ENCODE data around the gene NPRL2.

NPRL2 gene

GRCh38 chr3:50385754-50386153 lies 35.2 kb upstream of the NPRL2 start:
- TF ChIP-seq CEBPB (IDR thresholded peaks at IDR 0.05) (no peak), EGR1 (IDR thresholded peaks at IDR 0.05) (no peak), RAD21 (IDR thresholded peaks at IDR 0.05; ENCODE audit: low read depth) (no peak), MAX (IDR thresholded peaks at IDR 0.05) (no peak), NFIC (IDR thresholded peaks at IDR 0.05) (no peak), EP300 (IDR thresholded peaks at IDR 0.05; ENCODE audit: borderline replicate concordance) (no peak), TAF1 (IDR thresholded peaks at IDR 0.05; ENCODE audit: low read depth) (no peak), TCF12 (IDR thresholded peaks at IDR 0.05; ENCODE audit: low read depth) (no peak), ZBTB7A (IDR thresholded peaks at IDR 0.05; ENCODE audit: low read depth) (no peak), TEAD4 (IDR thresholded peaks at IDR 0.05) (no peak), FOXM1 (IDR thresholded peaks at IDR 0.05; ENCODE audit: borderline replicate concordance, low read depth) (no peak), YY1 (IDR thresholded peaks at IDR 0.05; ENCODE audit: low read depth) (no peak), CREB1 (IDR thresholded peaks at IDR 0.05; ENCODE audit: low read depth) (no peak), REST (IDR thresholded peaks at IDR 0.05; ENCODE audit: low read depth) (no peak)
- TF ChIP-seq, protein P1, sequence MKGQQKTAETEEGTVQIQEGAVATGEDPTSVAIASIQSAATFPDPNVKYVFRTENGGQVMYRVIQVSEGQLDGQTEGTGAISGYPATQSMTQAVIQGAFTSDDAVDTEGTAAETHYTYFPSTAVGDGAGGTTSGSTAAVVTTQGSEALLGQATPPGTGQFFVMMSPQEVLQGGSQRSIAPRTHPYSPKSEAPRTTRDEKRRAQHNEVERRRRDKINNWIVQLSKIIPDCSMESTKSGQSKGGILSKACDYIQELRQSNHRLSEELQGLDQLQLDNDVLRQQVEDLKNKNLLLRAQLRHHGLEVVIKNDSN (IDR thresholded peaks at IDR 0.05) = no peak

DNA sequence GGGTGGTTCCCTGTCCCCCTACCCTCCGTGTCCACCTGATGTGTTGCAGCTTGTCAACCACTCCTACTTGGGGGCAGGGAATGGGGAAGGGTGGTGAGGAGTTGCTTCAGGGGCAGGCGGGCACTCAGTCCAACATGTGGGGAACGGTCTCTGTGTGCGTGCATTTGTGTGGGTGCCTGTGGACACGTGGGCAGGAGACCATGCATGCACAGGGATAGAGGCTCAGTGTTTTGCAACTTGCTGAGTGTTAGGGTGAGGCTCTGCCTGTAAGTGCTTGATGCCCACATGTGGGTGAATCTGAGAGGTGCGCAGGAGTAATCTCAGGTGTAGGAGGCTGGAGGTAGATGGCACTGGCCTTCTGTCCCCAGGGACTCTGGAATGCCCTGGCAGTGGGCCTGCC lies 33.2 kb upstream of the NPRL2 start:
- TF ChIP-seq TAF1 (IDR thresholded peaks at IDR 0.05; ENCODE audit: low read depth) (no peak), NFIC (IDR thresholded peaks at IDR 0.05) (0 out of 2 replicates have a peak, but pooled peaks have one; percentile 43), YY1 (IDR thresholded peaks at IDR 0.05; ENCODE audit: low read depth) (no peak), FOXM1 (IDR thresholded peaks at IDR 0.05; ENCODE audit: borderline replicate concordance, low read depth) (no peak), CEBPB (IDR thresholded peaks at IDR 0.05) (no peak)
- TF ChIP-seq, protein P1 (IDR thresholded peaks at IDR 0.05) = no peak

- TF ChIP-seq RAD21 (IDR thresholded peaks at IDR 0.05; ENCODE audit: low read depth) = no peak
- TF ChIP-seq TAF1 (IDR thresholded peaks at IDR 0.05; ENCODE audit: low read depth) = no peak
- TF ChIP-seq EGR1 (IDR thresholded peaks at IDR 0.05) = no peak
- TF ChIP-seq, protein P1 (IDR thresholded peaks at IDR 0.05) = no peak
- no peak for TF ChIP-seq YY1 (IDR thresholded peaks at IDR 0.05; ENCODE audit: low read depth)
- no peak for TF ChIP-seq CREB1 (IDR thresholded peaks at IDR 0.05; ENCODE audit: low read depth)
- no peak for TF ChIP-seq FOXM1 (IDR thresholded peaks at IDR 0.05; ENCODE audit: borderline replicate concordance, low read depth)
- TF ChIP-seq ZBTB7A (IDR thresholded peaks at IDR 0.05; ENCODE audit: low read depth) = no peak
- no peak for TF ChIP-seq REST (IDR thresholded peaks at IDR 0.05; ENCODE audit: low read depth)
- TF ChIP-seq MAX (IDR thresholded peaks at IDR 0.05) = no peak
- TF ChIP-seq NFIC (IDR thresholded peaks at IDR 0.05) = no peak
- no peak for TF ChIP-seq EP300 (IDR thresholded peaks at IDR 0.05; ENCODE audit: borderline replicate concordance)
- no peak for TF ChIP-seq TCF12 (IDR thresholded peaks at IDR 0.05; ENCODE audit: low read depth)
- TF ChIP-seq TEAD4 (IDR thresholded peaks at IDR 0.05) = no peak
- no peak for TF ChIP-seq CEBPB (IDR thresholded peaks at IDR 0.05)
These were observed 32.1 kb upstream of the NPRL2 start for GRCh38 chr3:50382722-50383121.

GRCh38 chr3:50381383-50381782 lies 30.8 kb upstream of the NPRL2 start:
- TF ChIP-seq TCF12 (IDR thresholded peaks at IDR 0.05; ENCODE audit: low read depth) (no peak), MAX (IDR thresholded peaks at IDR 0.05) (no peak), CREB1 (IDR thresholded peaks at IDR 0.05; ENCODE audit: low read depth) (no peak), RAD21 (IDR thresholded peaks at IDR 0.05; ENCODE audit: low read depth) (no peak), NFIC (IDR thresholded peaks at IDR 0.05) (no peak), REST (IDR thresholded peaks at IDR 0.05; ENCODE audit: low read depth) (no peak), ZBTB7A (IDR thresholded peaks at IDR 0.05; ENCODE audit: low read depth) (no peak), TEAD4 (IDR thresholded peaks at IDR 0.05) (no peak), YY1 (IDR thresholded peaks at IDR 0.05; ENCODE audit: low read depth) (no peak), EGR1 (IDR thresholded peaks at IDR 0.05) (no peak), CEBPB (IDR thresholded peaks at IDR 0.05) (no peak), TAF1 (IDR thresholded peaks at IDR 0.05; ENCODE audit: low read depth) (no peak), FOXM1 (IDR thresholded peaks at IDR 0.05; ENCODE audit: borderline replicate concordance, low read depth) (no peak), EP300 (IDR thresholded peaks at IDR 0.05; ENCODE audit: borderline replicate concordance) (no peak)
- TF ChIP-seq, protein P1 (IDR thresholded peaks at IDR 0.05) = no peak

Measured in Ishikawa (cell line).